DMS153 treated with DMSO at 0.1 percent for 48 hours (cell line): Measurements from ENCODE around the gene WDR26.
"Not testable (repeated sequence)": the region's sequence is repeated elsewhere in the genome, so short reads cannot be mapped to it uniquely, and the experiment has no call there.

Experiments used
- DNase-seq: peaks from one replicate; lab custom pipeline; 2025; ENCODE audit not compliant: unreplicated experiment; lab: John Stamatoyannopoulos, UW

Gene WDR26

GRCh38 chr1:224352436-224353085 lies 82.0 kb downstream of the WDR26 start:
- not testable (repeated sequence) for DNase-seq

GRCh38 chr1:224349716-224350115 lies 84.9 kb downstream of the WDR26 start:
- DNase-seq: not testable (repeated sequence)

- no peak for DNase-seq
These were observed 86.5 kb downstream of the WDR26 start for GRCh38 chr1:224348137-224348536.

GRCh38 chr1:224343679-224344078 lies 90.9 kb downstream of the WDR26 start:
- no peak for DNase-seq

GRCh38 chr1:224340453-224341384 lies 93.9 kb downstream of the WDR26 start:
- not testable (repeated sequence) for DNase-seq

- DNase-seq: no peak
These were observed 95.1 kb downstream of the WDR26 start for GRCh38 chr1:224339442-224340033.

GRCh38 chr1:224338150-224338838 lies 96.3 kb downstream of the WDR26 start:
- no peak for DNase-seq
